ENCODE measurements around the gene RDM1.

DNA sequence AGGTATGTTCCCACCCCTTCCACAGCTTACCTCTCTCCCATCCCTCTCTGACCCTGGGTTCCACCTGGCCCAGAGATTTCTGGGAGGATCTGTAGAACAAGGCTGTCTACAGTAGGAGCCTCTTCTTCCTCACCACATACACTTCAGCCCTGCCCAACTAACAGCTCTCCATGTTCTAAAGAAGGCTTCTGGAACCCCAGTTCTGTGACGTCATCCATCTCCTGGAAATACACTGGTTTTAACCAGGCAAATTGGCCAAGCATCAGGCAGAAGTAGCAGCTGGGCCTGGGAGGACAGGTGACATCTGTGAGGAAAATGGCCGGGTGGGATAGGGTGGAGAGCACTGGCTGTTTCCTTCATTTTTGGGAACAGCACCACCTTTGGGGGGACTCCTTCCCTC lies 13.0 kb upstream of the RDM1 start, which contains the start of gene LYZL6:
- no peak for TF ChIP-seq CTCF (IDR thresholded peaks at IDR 0.05; ENCODE audit: insufficient read depth, low read length)
- no peak for TF ChIP-seq REST (IDR thresholded peaks at IDR 0.05; ENCODE audit: insufficient replicate concordance, low read depth)
- TF ChIP-seq GABPA (IDR thresholded peaks at IDR 0.05; ENCODE audit: low read depth), result no peak
- no peak for TF ChIP-seq POLR2AphosphoS5 (IDR thresholded peaks at IDR 0.05; ENCODE audit: low read depth)
